SU-DHL-6 (cell line): ENCODE results near the gene RAD51C.
"Not testable (repeated sequence)": the region's sequence is repeated elsewhere in the genome, so short reads cannot be mapped to it uniquely, and the experiment has no call there.

Experiments
- H2AFZ ChIP-seq: fragments of 200-600 bp; sonication (generic); 2 replicates; pipeline ENCODE4 v1.6.1; 2014; ENCODE audit warnings: low read depth, mild to moderate bottlenecking, moderate library complexity, mixed read lengths, antibody characterized with exemption, low read length; ENCODE audit not compliant: severe bottlenecking
- H3F3A ChIP-seq: fragments of 200-600 bp; shearing (Covaris generic); 2 replicates; pipeline ENCODE4 v1.6.0; 2016; ENCODE audit warnings: antibody characterized with exemption, mild to moderate bottlenecking; ENCODE audit not compliant: insufficient read depth
- H3K27ac ChIP-seq: fragments of 200-600 bp; sonication (generic); 2 replicates; pipeline ENCODE4 v1.5.1; 2016; ENCODE audit warnings: low read depth, mild to moderate bottlenecking, low read length, moderate library complexity, mixed read lengths
- H3K27me3 ChIP-seq: fragments of 200-600 bp; sonication (generic), shearing (Covaris generic); 2 replicates; pipeline ENCODE4 v1.6.0; 2014; ENCODE audit warnings: mild to moderate bottlenecking, low read length
- H3K36me3 ChIP-seq: fragments of 200-600 bp; sonication (generic); 2 replicates; pipeline ENCODE4 v1.6.1; 2014; ENCODE audit warnings: mild to moderate bottlenecking, low read length, mixed read lengths
- H3K4me2 ChIP-seq: fragments of 300-600, 200-600 bp; shearing (Covaris generic), sonication (generic); 2 replicates; pipeline ENCODE4 v1.6.0; 2014; ENCODE audit warnings: low read length, low read depth, mild to moderate bottlenecking; ENCODE audit not compliant: poor library complexity, severe bottlenecking
- H3K4me3 ChIP-seq: fragments of 200-600 bp; sonication (generic); 2 replicates; pipeline ENCODE4 v1.5.1; 2014; ENCODE audit warnings: antibody characterized with exemption, low read length, mild to moderate bottlenecking, mixed read lengths; ENCODE audit not compliant: insufficient read depth, poor library complexity, severe bottlenecking
- H3K79me2 ChIP-seq: fragments of 200-600 bp; sonication (generic); 2 replicates; pipeline ENCODE4 v1.6.1; 2014; ENCODE audit warnings: mild to moderate bottlenecking, low read length, moderate library complexity; ENCODE audit not compliant: insufficient read depth
- H3K9ac ChIP-seq: fragments of 200-600 bp; sonication (generic); 2 replicates; pipeline ENCODE4 v1.7.0; 2014; ENCODE audit warnings: mild to moderate bottlenecking, low read length
- H3K9me2 ChIP-seq: fragments of 200-600 bp; sonication (generic); replicated peaks from 2 replicates; pipeline ENCODE4 v1.6.1; 2014; ENCODE audit warnings: low read length; ENCODE audit not compliant: insufficient read depth
- H3K9me3 ChIP-seq: fragments of 200-600 bp; sonication (generic); 2 replicates; pipeline ENCODE4 v1.6.1; 2014; ENCODE audit warnings: low read length, mixed read lengths; ENCODE audit not compliant: insufficient read depth
- H4K20me1 ChIP-seq: fragments of 200-600 bp; sonication (generic); 2 replicates; pipeline ENCODE4 v1.6.1; 2014; ENCODE audit warnings: low read depth, mild to moderate bottlenecking, antibody characterized with exemption, low read length, moderate library complexity, mixed read lengths
- EZH2phosphoT487 ChIP-seq: fragments of 200-600 bp; sonication (generic), shearing (Covaris generic); conservative IDR thresholded peaks from 2 replicates; pipeline ENCODE4 v1.6.1; 2018; ENCODE audit warnings: mild to moderate bottlenecking, antibody characterized with exemption, low read length, moderate library complexity, mixed read lengths
- TF ChIP-seq, protein P1 (sequence below): fragments of 200-600 bp; sonication (generic); IDR thresholded peaks from one replicate; pipeline ENCODE4 v1.5.1; 2017; ENCODE audit warnings: antibody characterized with exemption, mild to moderate bottlenecking, low read length, moderate library complexity; ENCODE audit not compliant: insufficient read depth, poor library complexity, severe bottlenecking

The RAD51C gene

DNA sequence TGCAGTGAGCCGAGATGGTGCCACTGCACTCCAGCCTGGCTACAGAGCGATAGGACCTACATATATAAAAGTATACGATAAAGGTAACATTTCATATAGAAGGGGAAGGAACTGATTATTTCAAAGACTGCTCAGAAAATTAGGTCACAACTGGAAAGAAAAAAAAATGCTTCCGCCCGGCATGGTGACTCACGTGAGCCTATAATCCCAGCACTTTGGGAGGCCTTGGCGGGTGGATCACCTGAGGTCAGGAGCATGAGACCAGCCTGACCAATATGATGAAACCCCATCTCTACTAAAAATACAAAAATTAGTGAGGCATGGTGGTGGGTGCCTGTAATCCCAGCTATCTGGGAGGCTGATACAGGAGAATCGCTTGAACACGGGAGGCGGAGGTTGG, 8.4 kb upstream of the RAD51C start:
- H3K4me3 ChIP-seq = no peak overlapping the region
- no peaks in the 10 kb centered on the region for H3K27me3 ChIP-seq
- H3K27ac ChIP-seq = no peak overlapping the region
- H3K36me3 ChIP-seq = no peaks in the 10 kb centered on the region
- H4K20me1 ChIP-seq = no peaks in the 10 kb centered on the region
- H3K79me2 ChIP-seq = no peaks in the 10 kb centered on the region
- no peak overlapping the region for H3K9ac ChIP-seq
- TF ChIP-seq EZH2phosphoT487 = no peak
- TF ChIP-seq, protein P1, sequence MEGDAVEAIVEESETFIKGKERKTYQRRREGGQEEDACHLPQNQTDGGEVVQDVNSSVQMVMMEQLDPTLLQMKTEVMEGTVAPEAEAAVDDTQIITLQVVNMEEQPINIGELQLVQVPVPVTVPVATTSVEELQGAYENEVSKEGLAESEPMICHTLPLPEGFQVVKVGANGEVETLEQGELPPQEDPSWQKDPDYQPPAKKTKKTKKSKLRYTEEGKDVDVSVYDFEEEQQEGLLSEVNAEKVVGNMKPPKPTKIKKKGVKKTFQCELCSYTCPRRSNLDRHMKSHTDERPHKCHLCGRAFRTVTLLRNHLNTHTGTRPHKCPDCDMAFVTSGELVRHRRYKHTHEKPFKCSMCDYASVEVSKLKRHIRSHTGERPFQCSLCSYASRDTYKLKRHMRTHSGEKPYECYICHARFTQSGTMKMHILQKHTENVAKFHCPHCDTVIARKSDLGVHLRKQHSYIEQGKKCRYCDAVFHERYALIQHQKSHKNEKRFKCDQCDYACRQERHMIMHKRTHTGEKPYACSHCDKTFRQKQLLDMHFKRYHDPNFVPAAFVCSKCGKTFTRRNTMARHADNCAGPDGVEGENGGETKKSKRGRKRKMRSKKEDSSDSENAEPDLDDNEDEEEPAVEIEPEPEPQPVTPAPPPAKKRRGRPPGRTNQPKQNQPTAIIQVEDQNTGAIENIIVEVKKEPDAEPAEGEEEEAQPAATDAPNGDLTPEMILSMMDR = no peak
- no peak overlapping the region for H2AFZ ChIP-seq
- H3F3A ChIP-seq = no peaks in the 10 kb centered on the region
- no peaks in the 10 kb centered on the region for H3K9me2 ChIP-seq
- no peak overlapping the region for H3K4me2 ChIP-seq
- H3K9me3 ChIP-seq = no peaks in the 10 kb centered on the region

DNA sequence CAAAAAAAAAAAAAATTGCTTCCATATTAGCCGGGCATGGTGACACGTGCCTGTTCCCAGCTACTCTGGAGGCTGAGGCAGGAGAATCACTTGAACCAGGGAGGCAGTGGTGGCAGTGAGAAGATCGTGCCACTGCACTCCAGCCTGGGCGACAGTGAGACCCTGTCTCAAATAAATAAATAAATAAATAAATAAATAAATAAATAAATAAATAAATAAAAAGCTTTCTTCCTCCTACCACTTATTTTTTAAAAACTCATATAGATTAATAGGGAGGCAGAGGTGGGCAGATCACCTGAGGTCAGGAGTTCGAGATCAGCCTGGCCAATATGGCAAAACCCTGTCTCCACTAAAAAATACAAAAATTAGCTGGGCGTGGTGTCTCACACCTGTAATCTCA, 7.9 kb upstream of the RAD51C start:
- not testable (repeated sequence) for H3K9me3 ChIP-seq, H3K4me2 ChIP-seq, H4K20me1 ChIP-seq, H3K27me3 ChIP-seq, H3K27ac ChIP-seq, H3K79me2 ChIP-seq, H3K36me3 ChIP-seq, H2AFZ ChIP-seq, H3K9me2 ChIP-seq, H3F3A ChIP-seq, H3K9ac ChIP-seq, H3K4me3 ChIP-seq

DNA sequence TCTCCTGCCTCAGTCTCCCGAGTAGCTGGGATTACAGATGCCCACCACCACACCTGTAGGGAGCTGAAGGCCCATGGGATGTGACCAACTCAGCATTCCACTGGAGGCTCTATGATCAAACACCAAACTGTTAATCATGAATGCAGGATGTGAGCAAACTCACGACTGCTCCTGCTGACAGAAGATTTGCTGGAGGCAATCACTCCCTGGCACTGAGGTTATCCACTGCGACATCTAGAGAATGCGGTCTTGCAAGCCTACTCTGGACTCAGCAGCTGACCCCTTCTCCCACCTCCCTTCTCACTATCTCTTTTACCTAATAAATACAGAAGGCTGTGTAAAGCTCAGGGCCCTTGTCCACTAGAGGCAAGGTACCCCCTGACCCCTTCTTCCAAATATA, 5.4 kb upstream of the RAD51C start:
- no peak overlapping the region for H3K4me3 ChIP-seq
- no peaks in the 10 kb centered on the region for H3F3A ChIP-seq
- no peak overlapping the region for H3K4me2 ChIP-seq
- H3K36me3 ChIP-seq = no peaks in the 10 kb centered on the region
- no peaks in the 10 kb centered on the region for H3K9me3 ChIP-seq
- no peaks in the 10 kb centered on the region for H3K27me3 ChIP-seq
- no peaks in the 10 kb centered on the region for H3K79me2 ChIP-seq
- no peak overlapping the region for H2AFZ ChIP-seq
- H3K9ac ChIP-seq = no peak overlapping the region
- H4K20me1 ChIP-seq = no peaks in the 10 kb centered on the region
- H3K27ac ChIP-seq = no peak overlapping the region
- TF ChIP-seq, protein P1 = no peak
- TF ChIP-seq EZH2phosphoT487 = no peak
- no peaks in the 10 kb centered on the region for H3K9me2 ChIP-seq

DNA sequence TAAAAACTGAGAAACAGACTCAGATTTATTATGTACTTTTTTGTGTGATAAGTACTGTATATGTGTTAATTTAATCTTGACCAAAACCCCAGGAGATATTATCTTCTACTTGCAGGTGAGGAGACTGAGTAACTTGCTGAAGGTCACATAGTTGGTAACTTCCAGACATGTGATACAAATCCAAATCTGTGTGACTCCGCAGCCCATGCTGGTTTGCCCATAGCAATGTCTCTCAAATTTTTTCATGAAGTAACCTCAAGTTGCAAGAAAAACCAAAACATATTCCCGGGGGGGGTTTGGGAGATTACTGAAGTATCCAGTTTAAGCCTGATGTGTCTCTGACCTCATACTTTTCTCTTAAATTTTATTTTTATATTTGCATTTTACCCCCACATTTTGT, 3.9 kb upstream of the RAD51C start:
- H3F3A ChIP-seq = no peaks in the 10 kb centered on the region
- H3K4me3 ChIP-seq = no peak overlapping the region
- H3K4me2 ChIP-seq = no peak overlapping the region
- H4K20me1 ChIP-seq = no peaks in the 10 kb centered on the region
- no peak overlapping the region for H3K27ac ChIP-seq
- H3K27me3 ChIP-seq = no peaks in the 10 kb centered on the region
- H2AFZ ChIP-seq = no peak overlapping the region
- no peaks in the 10 kb centered on the region for H3K9me3 ChIP-seq
- no peaks in the 10 kb centered on the region for H3K9me2 ChIP-seq
- no peak overlapping the region for H3K9ac ChIP-seq
- H3K36me3 ChIP-seq = no peaks in the 10 kb centered on the region
- TF ChIP-seq, protein P1 = no peak
- TF ChIP-seq EZH2phosphoT487 = no peak
- peaks cover 9% of the 10 kb centered on the region for H3K79me2 ChIP-seq

DNA sequence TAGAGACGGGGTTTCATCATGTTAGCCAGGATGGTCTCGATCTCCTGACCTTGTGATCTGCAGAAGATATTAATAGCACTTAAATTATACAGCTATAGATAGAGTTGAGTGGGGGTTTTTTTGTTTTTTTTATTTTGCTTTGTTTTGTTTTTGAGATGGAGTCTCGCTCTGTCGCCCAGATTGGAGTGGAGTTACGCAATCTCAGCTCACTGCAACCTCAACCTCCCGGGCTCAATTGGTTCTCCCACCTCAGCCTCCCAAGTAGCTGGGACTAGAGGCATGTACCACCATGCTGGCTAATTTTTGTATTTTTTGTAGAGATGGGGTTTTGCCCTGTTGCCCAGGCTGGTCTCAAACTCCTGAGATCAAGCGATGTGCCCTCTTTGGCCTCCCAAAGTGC, 2.4 kb upstream of the RAD51C start:
- H3K79me2 ChIP-seq = peaks cover 24% of the 10 kb centered on the region
- not testable (repeated sequence) for H3K9me3 ChIP-seq, H3K4me2 ChIP-seq, H2AFZ ChIP-seq, H3K4me3 ChIP-seq, H3K9ac ChIP-seq, H3K9me2 ChIP-seq, H3F3A ChIP-seq, H3K36me3 ChIP-seq, H4K20me1 ChIP-seq, H3K27me3 ChIP-seq, H3K27ac ChIP-seq
